Effector CD4-positive, alpha-beta T cell (primary cell): ENCODE measurements around the gene STUM.

Experiments used
- DNase-seq: peaks from one replicate; pipeline ENCODE4 v3.0.0-alpha.2; 2020

STUM gene

DNA sequence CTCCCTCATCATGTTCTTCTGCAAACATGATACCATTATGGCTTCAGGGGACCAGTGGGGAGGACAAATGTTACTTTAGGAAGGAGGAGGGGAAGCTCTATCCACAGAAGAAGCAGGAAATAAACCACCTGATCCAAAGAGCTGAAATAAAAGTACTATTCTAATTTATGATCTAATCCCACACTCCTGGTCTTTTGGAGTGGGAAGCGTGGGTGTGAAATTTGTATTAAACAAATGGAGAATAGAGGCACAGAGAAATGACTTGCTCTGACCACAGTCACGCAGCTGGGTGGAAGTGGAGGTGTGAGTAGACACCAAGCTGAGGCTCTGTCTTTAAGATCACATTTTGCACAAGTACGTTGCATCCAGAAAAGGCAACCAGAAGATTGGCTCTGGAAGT lies 14.5 kb upstream of the STUM start:
- no peak for DNase-seq

GRCh38 chr1:226534645-226535044 lies 13.9 kb upstream of the STUM start:
- no peak for DNase-seq

GRCh38 chr1:226535666-226536065 lies 12.9 kb upstream of the STUM start:
- DNase-seq: no peak

DNA sequence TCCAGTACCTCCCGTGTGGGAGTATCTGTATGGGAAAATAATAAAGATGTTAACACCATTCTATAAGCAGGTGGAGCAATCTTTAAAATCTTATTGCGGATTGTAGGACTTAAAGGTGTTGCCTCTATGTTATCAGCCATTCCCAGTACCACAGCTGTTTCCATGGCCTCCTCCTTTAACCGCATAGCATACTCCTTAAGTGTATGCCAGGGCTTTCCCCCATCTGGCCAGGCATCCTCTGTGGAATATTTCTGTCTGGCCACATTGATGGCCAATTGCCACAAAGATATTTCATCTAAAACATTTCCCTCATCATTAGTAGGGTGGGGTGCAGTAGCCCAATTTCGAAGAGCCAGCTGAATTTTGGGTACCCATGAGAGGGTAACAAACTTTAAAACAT lies 7.3 kb upstream of the STUM start:
- no peak for DNase-seq

DNA sequence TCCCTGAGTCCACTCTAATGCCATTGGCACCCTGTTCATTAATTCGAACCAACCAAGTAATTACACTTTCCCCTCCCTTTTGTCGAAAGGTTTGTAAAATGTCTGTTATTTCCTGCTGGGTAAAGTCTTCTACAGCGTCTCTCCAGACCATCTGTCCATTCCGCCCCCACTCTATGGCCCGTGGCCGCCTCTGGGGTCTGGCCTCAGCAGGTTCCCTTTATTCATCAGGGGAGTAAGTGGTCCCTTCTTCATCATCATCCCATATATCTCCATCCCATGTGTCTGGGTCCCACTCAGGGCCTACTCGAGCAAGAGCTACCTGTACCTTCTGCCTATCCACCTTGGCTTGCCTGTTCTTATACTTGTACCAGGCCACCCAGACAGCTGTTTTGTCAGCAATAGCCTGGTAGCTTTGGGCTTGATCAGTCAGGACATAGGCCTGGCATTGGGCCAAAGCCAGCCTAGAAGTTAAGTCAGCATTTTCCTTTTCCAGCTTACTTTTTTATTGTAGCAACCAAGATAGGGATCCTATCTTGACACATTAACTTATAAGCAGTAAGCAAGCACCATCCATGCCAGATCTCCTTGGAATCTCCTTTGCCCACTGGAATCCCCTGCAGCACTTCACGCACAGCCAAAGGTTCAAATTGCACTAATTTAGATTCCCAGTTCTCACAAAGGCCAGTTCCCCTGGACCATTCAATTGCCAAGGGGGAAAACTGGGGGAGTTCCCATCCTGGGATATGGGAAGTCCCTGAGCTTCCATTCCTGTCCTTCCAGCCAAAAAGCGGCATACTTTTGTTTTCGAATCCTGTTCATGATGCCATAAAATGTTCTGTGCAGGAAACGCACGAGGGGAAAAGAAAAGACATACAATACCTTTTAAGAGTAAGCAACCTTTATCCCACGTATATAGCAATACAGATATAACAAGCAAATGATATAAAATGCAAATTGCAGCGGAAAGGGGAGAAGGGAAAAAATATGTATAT lies 6.6 kb upstream of the STUM start:
- DNase-seq: no peak

GRCh38 chr1:226542623-226543103 lies 5.9 kb upstream of the STUM start:
- no peak for DNase-seq

DNA sequence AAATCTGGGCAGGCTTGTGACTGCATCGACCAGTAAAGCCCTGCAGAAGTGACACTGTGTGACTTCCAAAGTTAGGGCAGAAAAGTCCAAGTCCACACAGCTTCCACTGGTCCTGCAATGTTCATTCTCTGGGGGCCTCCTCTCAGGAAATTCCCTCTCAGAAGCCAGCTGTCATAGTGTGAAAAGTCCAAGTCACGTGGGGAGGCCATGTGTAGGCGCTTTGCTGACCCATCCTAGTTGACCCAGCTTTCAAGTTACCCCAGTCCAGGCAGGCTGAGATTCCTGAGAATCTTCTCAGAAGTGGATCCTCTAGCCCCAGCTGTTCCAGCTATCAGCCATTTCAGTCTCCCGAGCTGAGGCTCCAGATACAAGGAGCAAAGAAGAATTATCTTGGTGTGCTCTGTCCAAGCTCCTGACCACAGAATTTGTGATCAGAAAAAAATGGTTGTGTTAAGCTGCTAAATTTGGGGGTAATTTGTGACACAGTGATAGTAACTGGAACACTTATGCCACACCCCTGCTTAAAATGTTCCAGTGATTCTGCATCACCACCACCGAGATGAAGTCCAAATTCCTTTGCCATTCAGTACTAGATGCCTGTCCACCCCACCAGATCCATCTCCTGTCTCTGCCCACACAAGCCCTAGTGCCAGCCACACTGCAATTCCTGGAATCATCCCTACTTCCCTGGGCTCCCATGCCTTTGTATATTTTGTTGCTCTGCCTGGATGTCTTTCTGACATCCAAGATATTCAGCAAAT lies 2.5 kb upstream of the STUM start:
- DNase-seq: no peak

DNA sequence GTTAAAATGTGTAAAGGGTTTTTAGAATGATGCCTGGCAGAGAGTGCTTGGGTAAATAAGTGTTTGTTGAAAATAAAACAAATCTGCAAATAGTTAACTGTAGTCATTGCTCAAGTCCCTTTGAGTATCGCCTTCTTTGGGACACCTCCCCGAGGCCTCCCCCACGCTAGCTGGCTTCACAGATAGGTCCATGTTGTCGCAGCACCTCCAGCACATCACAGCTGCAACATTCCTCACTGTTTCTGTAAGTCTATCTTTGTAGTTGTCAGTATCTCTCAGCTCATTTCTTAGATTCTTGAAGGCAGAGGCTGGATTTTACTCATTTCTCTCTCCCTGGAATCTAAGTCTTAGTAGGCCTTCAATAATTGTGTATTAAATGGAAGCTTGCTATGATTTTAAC lies 1.6 kb upstream of the STUM start:
- no peak for DNase-seq

GRCh38 chr1:226547754-226548191 lies 791 bp upstream of the STUM start:
- DNase-seq: peak; percentile 43

DNA sequence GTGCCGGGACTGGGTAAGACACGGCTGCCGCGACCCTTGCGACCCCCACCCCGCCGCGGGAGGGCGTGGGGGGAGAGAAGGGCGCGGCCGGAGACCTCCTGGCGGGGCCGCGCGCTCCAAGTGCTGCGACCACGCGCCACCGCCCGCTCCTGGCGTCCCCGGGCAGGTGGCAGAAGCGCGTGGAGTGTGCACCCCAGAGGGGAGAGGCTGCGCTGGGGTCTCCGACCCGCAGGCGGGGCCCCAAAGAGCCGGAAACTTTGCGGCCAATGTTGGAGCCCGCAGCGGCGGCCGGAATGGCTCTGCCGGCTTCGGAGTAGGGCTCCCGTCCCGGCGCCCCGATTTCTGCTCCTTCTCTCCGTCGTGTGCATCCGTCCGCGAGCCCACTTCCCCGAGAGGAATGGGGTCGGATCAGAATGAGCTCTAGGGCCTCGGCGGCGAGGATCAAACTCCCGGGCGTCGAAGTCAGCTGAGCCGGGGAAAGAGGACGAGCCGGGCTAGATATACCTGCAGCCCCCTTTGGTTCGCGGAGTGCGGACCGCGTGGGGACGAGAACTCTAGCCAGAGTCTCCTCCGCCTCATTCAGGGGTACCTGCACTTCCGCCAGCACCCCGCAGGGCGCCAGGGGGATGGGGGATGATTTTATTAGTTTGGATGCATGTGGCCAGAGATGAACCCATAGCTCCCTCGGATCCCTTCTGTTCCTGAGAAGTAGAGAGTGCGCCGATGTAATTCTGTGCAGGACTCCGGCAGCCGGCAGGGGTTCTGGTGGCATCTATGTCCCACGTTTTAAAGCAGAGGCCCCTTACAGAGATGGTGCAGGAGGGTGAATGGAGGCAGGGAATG lies 751 bp downstream of the STUM start:
- DNase-seq: no peak

- DNase-seq: no peak
These were observed 1.5 kb downstream of the STUM start for GRCh38 chr1:226549937-226550671.

DNA sequence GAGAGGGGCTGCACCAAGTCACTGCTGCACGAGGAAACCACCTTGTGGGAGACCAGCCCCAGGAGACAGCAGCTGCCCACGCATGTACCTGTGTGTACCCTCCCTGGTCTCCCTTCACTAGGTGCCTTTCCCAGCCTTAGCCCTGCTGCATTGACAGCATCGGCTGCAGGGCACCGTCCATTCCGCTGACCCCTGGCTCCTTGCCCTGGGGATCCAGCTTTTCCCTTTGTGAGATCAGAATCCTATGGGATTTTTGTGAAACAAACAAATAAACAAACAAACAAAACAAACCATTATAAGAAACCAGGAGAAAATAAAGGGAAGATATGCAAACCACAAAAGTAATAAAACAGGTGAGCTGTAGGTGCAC lies 2.1 kb downstream of the STUM start:
- DNase-seq: no peak

DNA sequence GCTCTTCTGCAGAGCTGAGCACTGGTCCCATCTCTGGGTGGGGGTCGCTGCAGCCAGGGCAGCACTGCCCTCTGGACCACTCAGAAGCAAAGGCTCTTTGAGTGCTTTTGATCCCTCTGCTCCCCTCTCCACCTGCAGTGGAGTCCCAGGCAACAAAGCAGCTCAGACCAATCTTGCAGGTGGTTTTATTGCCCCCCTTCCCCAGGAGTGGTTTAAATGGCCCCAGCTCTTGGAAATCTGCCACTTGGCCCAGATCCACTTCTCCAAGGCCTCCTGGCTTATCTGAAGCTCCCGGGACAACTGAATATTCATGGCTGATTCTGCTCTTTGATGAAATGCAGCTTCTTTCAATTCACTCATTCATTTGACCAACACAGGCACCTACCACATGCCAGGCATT lies 2.7 kb downstream of the STUM start:
- no peak for DNase-seq

DNA sequence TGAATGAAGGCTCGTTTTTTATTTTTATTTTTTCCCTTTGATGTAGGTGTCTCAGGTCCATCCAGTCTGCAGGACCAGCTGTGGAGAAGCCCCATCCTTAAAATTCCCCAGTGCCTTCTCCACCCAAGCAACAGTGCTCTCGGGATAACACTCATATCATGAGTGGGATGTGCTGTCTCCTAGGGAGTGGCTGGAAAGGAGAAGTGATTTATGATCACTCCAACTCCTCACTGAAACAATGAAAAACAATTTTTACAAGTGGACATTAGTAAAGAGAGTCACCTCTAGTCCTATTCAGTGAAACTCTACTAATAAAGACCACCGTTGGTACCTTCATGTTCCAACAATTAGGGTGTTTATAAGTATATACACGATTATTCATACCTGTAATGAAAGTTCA lies 3.5 kb downstream of the STUM start:
- no peak for DNase-seq

DNA sequence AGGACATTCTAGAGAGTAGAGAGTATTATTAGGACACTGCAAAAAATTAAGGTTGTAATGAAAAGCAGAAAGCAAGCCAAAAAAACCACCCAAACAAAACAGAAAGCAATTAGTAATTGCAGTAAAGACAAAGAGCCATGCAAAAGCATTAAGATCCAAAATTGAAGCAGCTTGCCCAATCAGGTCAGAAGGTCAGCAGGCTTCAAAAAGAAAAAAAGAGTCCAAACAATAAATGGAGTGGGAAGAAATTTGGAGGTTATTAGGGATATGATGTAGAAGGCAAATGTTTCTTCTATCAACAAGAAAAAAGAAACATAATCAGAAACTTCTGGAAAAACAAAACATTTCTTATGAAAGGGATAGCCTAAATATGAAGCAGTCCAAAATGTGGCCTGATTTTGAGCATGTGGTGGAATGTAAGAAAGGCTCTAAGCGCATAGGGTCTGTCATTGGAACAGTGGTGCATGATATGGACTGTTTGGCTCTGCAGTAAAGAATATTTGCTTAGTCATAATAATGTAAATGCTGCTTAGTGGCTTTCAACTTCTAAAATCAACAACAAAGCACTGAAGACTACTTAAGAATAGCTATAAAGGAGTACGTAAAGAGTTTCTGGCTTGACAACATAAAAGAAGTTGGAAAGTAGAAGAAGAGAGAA lies 4.8 kb downstream of the STUM start:
- no peak for DNase-seq

- DNase-seq: no peak
These were observed 5.3 kb downstream of the STUM start for GRCh38 chr1:226553924-226554282.

DNA sequence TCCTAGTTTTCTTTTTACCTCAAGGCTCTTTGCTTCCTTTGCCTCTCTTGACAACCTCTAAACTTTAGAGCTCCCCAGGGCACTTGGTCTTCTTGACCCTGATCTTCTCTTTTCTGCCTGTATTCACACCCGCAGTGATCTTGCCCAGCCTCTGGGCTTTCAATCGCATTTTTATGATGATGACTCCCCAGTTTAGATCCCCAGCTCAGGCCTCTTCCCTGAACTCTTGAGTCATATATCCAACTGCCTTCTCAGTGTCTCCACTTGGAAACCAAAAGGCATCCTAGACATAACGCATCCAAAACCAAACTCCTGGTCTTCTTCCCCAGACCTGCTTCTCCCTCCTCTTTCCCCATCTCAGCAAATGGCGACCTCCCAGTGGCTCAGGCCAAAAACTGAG lies 6.5 kb downstream of the STUM start:
- no peak for DNase-seq

DNA sequence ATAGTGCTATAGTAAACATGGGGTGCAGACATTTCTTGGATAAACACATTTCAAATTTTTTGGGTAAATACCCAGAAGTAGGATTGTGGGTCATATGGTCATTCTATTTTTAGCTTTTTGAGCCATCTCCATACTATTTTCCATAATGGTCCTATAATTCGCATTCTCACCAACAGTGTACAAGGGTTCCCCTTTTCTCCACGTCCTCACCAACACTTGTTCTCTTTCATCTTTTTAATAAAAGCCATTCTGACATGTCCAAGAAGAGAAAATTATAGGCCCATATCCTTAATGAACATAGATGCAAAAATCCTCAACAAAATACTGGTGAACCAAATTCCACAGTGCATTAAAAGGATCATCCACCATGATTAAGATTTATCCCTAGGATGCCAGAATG lies 8.9 kb downstream of the STUM start:
- DNase-seq: no peak

- DNase-seq: no peak
These were observed 9.6 kb downstream of the STUM start for GRCh38 chr1:226558036-226558650.

- no peak for DNase-seq
These were observed 11.7 kb downstream of the STUM start for GRCh38 chr1:226560243-226560642.

- no peak for DNase-seq
These were observed 14.4 kb downstream of the STUM start for GRCh38 chr1:226562989-226563388.
